Right lobe of liver (tissue), 4 donors: ENCODE measurements around the gene RAB4A.

ENCODE experiments used
- CTCF ChIP-seq, 4 donors: fragments of 200-600 bp in 3 of 4; fragments of 450-650 bp in 1 of 4; IDR thresholded peaks; one replicate each; pipeline versions ENCODE4 v1.5.1 to v1.8.0; 2016 to 2022; ENCODE audit warnings: antibody characterized with exemption in 4 of 4, mild to moderate bottlenecking in 2 of 4
- POLR2A ChIP-seq: fragments of 450-650 bp; IDR thresholded peaks from one replicate; pipeline ENCODE4 v1.6.1; 2017; ENCODE audit warnings: antibody characterized with exemption, mild to moderate bottlenecking
- donor health status: DM: no; HTN: no; CAD: no.
- donor health status: DM: no; HTN: no; CAD: no.
- donor health status: DM: no; HTN: yes; CAD: no.

- TF ChIP-seq CTCF (IDR thresholded peaks at IDR 0.05) (no peak), POLR2A (no peak)
These were observed 42.4 kb upstream of the RAB4A start for GRCh38 chr1:229228522-229228921.
